ENCODE data around the gene FABP1. TPM values are rescaled to one million over a fixed set of nuclear protein-coding genes. Genes with fewer than 3 reads are reported as not detected.

FABP1 gene
- total RNA-seq, 6 experiments from 2014 or later = not detected

GRCh38 chr2:88146590-88146989 lies 18.7 kb upstream of the FABP1 start:
- no peaks in the 10 kb centered on the region for H3K36me3 Mint-ChIP-seq (ENCODE audit: low read depth)
- no peak for DNase-seq
- H3K9me3 Mint-ChIP-seq = peaks cover 4% of the 10 kb centered on the region
- TF ChIP-seq CTCF (IDR thresholded peaks at IDR 0.05) = no peak
- H3K4me1 Mint-ChIP-seq (ENCODE audit: low read depth) = no peaks in the 10 kb centered on the region
- H3K4me3 Mint-ChIP-seq = no peak overlapping the region
- H3K27ac Mint-ChIP-seq = no peak overlapping the region
- H3K27me3 Mint-ChIP-seq (ENCODE audit: insufficient read depth) = no peaks in the 10 kb centered on the region; the same call in 1 of the 2 replicates

GRCh38 chr2:88144914-88145497 lies 17.1 kb upstream of the FABP1 start:
- H3K27me3 Mint-ChIP-seq (ENCODE audit: insufficient read depth) = no peaks in the 10 kb centered on the region; the same call in none of the 2 replicates

GRCh38 chr2:88144271-88144670 lies 16.4 kb upstream of the FABP1 start:
- Mint-ChIP-seq H3K9me3 (peaks cover 2% of the 10 kb centered on the region), H3K27me3 (ENCODE audit: insufficient read depth) (no peaks in the 10 kb centered on the region; the same call in none of the 2 replicates), H3K4me3 (no peak overlapping the region), H3K36me3 (ENCODE audit: low read depth) (no peaks in the 10 kb centered on the region), H3K27ac (no peak overlapping the region), H3K4me1 (ENCODE audit: low read depth) (no peaks in the 10 kb centered on the region)
- no peak for TF ChIP-seq CTCF (IDR thresholded peaks at IDR 0.05)
- DNase-seq = no peak

More at GRCh38 chr2:88144914-88145497, 17.1 kb upstream of the FABP1 start:
- no peaks in the 10 kb centered on the region for H3K4me1 Mint-ChIP-seq (ENCODE audit: low read depth)
- no peak overlapping the region for H3K27ac Mint-ChIP-seq
- DNase-seq = no peak
- no peak overlapping the region for H3K4me3 Mint-ChIP-seq
- no peak for TF ChIP-seq CTCF (IDR thresholded peaks at IDR 0.05)
- H3K36me3 Mint-ChIP-seq (ENCODE audit: low read depth) = no peaks in the 10 kb centered on the region
- peaks cover 4% of the 10 kb centered on the region for H3K9me3 Mint-ChIP-seq

GRCh38 chr2:88141952-88142351 lies 14.1 kb upstream of the FABP1 start:
- no peaks in the 10 kb centered on the region for H3K9me3 Mint-ChIP-seq
- H3K36me3 Mint-ChIP-seq (ENCODE audit: low read depth) = no peaks in the 10 kb centered on the region
- H3K27ac Mint-ChIP-seq = no peak overlapping the region
- H3K4me1 Mint-ChIP-seq (ENCODE audit: low read depth) = no peaks in the 10 kb centered on the region
- H3K27me3 Mint-ChIP-seq (ENCODE audit: insufficient read depth) = no peaks in the 10 kb centered on the region; the same call in none of the 2 replicates
- DNase-seq = no peak
- TF ChIP-seq CTCF (IDR thresholded peaks at IDR 0.05) = no peak
- H3K4me3 Mint-ChIP-seq = no peak overlapping the region

GRCh38 chr2:88139804-88140203 lies 11.9 kb upstream of the FABP1 start:
- Mint-ChIP-seq H3K36me3 (ENCODE audit: low read depth) (no peaks in the 10 kb centered on the region), H3K9me3 (no peaks in the 10 kb centered on the region), H3K27ac (no peak overlapping the region), H3K27me3 (ENCODE audit: insufficient read depth) (no peaks in the 10 kb centered on the region; the same call in none of the 2 replicates), H3K4me3 (no peak overlapping the region), H3K4me1 (ENCODE audit: low read depth) (no peaks in the 10 kb centered on the region)
- TF ChIP-seq CTCF (IDR thresholded peaks at IDR 0.05) = no peak
- DNase-seq = no peak
